Peyer's patch (tissue), 4 donors: ENCODE data around the gene BMP2K. TPM values are rescaled to one million over a fixed set of nuclear protein-coding genes. Genes with fewer than 3 reads are reported as not detected.

Source experiments
- DNase-seq, 3 donors: peaks; one replicate each; pipeline ENCODE4 v3.0.0-alpha.2; 2017 to 2019
- H3K27ac ChIP-seq, 4 donors: fragments of 200-600 bp; sonication (generic); one replicate each; pipeline ENCODE4 v1.5.1; 2016 to 2019
- H3K27me3 ChIP-seq, 2 donors: fragments of 200-600 bp; sonication (generic); one replicate each; pipeline ENCODE4 v1.5.1; 2019
- H3K36me3 ChIP-seq, 3 donors: fragments of 200-600 bp; sonication (generic); one replicate each; pipeline ENCODE4 v1.5.1; 2016 to 2019
- H3K4me1 ChIP-seq, 4 donors: fragments of 200-600 bp; sonication (generic); one replicate each; pipeline ENCODE4 v1.5.1; 2016 to 2019
- H3K4me3 ChIP-seq, 4 donors: fragments of 200-600 bp; sonication (generic); 1 replicate in 3 of 4; 2 replicates in 1 of 4; pipeline ENCODE4 v1.5.1; 2016 to 2019; ENCODE audit warnings: mild to moderate bottlenecking in 1 of 4
- H3K9me3 ChIP-seq, 4 donors: fragments of 200-600 bp; sonication (generic); one replicate each; pipeline ENCODE4 v1.5.1; 2016 to 2019; ENCODE audit warnings: mild to moderate bottlenecking in 1 of 4
- POLR2A ChIP-seq, 2 donors: fragments of 450-650 bp; IDR thresholded peaks; one replicate each; pipeline ENCODE4 v1.5.1; 2017; ENCODE audit warnings: antibody characterized with exemption in 2 of 2, mild to moderate bottlenecking in 2 of 2, moderate library complexity in 2 of 2
- total RNA-seq, 4 donors: library from RNA; depleted of rRNA; stranded (reverse); fragments of >200 nt; gene quantifications; one replicate each; pipeline ENCODE4 v1.1.0, GENCODE V29; 2016
- TF ChIP-seq, protein P1 (sequence below), 6 experiments: fragments of 450-650 bp in 4 of 6; fragments of 200-600 bp in 2 of 6; sonication (generic) in 1 of 6; IDR thresholded peaks; one replicate each; pipeline ENCODE4 v1.5.1; 2017 to 2019; ENCODE audit warnings: antibody characterized with exemption in 6 of 6, mild to moderate bottlenecking in 3 of 6, moderate library complexity in 1 of 6

The BMP2K gene
- total RNA-seq, 4 donors from 2014 or later = 69.5 to 92.4 (median 78.6) TPM

DNA sequence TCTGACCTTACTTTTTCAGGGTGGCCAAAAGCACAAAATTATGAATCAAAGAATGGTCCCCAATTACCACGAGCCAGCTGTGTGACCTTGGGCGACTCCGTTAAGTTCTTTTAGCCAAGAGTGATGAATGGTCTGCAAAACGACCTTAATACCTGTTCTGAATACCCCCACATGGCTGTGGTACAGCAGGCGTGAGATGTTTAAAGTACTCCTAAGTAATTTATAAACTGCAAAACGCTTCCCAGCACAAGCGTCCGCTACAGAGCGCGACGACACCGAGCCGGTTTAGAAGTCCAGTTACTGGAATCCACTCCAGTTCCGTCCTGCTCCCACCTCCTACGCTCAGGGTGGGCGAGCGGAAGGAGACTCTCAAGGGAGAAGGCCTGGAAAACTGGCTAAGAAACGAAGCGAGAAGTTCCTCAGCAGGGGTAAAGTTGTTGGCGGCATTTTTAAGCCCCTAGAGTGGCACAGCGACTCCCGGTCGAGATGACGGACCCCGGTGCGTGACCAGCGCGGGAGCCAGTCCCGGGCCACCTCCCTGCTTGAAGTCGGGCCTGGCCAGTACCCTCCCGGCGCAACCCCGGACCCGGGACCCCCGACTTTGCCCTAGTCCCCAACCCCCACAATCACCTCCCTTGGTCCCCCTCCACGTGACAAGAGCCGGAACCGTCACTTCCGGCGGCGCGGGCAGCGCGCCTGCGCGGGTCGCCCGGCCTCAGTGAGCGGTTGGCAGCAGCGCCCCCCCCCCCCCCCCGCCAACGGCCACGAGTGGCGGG lies 659 bp upstream of the BMP2K start:
- Histone ChIP-seq H3K9me3 (no peaks in the 10 kb centered on the region), H3K36me3 (no peaks in the 10 kb centered on the region), H3K4me1 (peaks cover 0 to 18% (median 4%) of the 10 kb centered on the region in 4 donors), H3K27me3 (no peaks in the 10 kb centered on the region), H3K4me3 (peak overlapping the region; percentile 56 to 98 (median 80)), H3K27ac (peak overlapping the region; percentile 95 to 98 (median 97))
- peak; percentile 20 to 24 for TF ChIP-seq POLR2A (IDR thresholded peaks at IDR 0.05)
- TF ChIP-seq, protein P1, sequence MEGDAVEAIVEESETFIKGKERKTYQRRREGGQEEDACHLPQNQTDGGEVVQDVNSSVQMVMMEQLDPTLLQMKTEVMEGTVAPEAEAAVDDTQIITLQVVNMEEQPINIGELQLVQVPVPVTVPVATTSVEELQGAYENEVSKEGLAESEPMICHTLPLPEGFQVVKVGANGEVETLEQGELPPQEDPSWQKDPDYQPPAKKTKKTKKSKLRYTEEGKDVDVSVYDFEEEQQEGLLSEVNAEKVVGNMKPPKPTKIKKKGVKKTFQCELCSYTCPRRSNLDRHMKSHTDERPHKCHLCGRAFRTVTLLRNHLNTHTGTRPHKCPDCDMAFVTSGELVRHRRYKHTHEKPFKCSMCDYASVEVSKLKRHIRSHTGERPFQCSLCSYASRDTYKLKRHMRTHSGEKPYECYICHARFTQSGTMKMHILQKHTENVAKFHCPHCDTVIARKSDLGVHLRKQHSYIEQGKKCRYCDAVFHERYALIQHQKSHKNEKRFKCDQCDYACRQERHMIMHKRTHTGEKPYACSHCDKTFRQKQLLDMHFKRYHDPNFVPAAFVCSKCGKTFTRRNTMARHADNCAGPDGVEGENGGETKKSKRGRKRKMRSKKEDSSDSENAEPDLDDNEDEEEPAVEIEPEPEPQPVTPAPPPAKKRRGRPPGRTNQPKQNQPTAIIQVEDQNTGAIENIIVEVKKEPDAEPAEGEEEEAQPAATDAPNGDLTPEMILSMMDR (IDR thresholded peaks at IDR 0.05) = no peak
- DNase-seq = peak; percentile 85 to 95 (median 93)

DNA sequence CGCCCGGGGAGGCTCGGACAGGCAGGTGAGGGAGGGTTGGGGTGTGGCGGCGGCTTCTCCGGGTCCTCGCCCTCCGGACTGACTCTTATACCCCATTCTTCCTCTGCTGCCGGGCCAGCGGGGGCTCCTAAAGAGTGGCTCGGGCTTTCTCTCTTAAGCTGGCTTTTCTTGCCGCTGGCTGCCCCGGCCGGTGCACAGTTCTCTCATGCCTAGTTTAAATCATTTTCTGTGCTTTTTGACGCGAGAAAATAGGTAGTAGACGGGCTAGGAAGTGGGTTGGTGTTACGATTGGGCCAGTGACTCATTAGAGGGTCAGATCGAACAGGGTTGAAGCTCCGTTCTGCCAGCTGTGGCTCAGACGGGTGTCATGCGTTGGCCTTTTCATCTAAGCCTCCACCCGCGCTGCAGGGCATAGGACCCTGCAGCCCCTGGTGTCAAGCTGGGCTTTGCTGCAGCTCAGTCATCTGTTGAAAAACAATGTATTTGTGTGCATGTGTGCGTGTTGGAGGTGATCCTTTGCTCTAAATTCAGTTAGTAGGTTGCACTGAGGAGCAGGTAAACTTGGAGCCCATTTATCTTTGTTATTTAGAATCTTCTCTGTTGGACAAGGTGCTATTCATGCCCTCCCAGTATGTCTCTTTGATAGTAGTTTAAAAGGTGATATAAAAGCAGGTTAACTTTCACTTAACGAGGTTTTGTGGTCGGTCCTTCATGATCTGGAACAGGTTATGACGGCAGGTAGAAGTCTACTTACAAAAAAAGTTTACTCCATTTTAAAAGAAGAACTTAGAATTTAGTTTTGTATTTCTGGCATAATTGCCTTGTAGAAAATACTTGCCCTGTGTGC lies 802 bp downstream of the BMP2K start:
- DNase-seq = peak; percentile 60 to 78 (median 67)
- no peaks in the 10 kb centered on the region for H3K27me3 ChIP-seq
- H3K36me3 ChIP-seq = no peaks in the 10 kb centered on the region
- peak overlapping the region; percentile 56 to 98 (median 80) for H3K4me3 ChIP-seq
- peak overlapping the region; percentile 95 to 98 (median 97) for H3K27ac ChIP-seq
- peak in 1 of 2 donors; percentile 31 for TF ChIP-seq POLR2A (IDR thresholded peaks at IDR 0.05)
- TF ChIP-seq, protein P1 (IDR thresholded peaks at IDR 0.05) = no peak
- no peaks in the 10 kb centered on the region for H3K9me3 ChIP-seq
- peaks cover 0 to 23% (median 4%) of the 10 kb centered on the region in 4 donors for H3K4me1 ChIP-seq

DNA sequence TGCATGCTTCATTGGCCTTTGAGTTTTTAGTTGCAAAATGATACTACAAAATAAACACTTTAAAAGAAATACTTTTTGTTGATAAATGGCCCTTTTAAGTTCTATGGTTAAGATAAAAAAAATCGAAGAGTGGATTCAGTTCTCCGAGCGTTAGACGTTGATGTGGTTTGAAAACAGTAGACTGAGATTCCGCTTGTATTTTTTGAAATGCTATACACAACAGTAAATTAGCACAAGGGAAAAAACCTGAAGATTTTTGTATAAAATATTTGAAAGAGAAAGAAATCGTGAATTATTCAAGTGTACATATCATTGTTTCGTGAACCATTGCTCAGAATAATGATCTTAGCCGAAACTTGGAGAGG lies 1.4 kb downstream of the BMP2K start:
- Histone ChIP-seq H3K36me3 (no peaks in the 10 kb centered on the region), H3K4me1 (peaks cover 0 to 23% (median 4%) of the 10 kb centered on the region in 4 donors), H3K27me3 (no peaks in the 10 kb centered on the region), H3K9me3 (no peaks in the 10 kb centered on the region), H3K27ac (peak overlapping the region; percentile 95 to 98 (median 97)), H3K4me3 (peak overlapping the region; percentile 56 to 98 (median 80))
- DNase-seq = no peak
- no peak for TF ChIP-seq POLR2A (IDR thresholded peaks at IDR 0.05)
- TF ChIP-seq, protein P1 (IDR thresholded peaks at IDR 0.05) = no peak

DNA sequence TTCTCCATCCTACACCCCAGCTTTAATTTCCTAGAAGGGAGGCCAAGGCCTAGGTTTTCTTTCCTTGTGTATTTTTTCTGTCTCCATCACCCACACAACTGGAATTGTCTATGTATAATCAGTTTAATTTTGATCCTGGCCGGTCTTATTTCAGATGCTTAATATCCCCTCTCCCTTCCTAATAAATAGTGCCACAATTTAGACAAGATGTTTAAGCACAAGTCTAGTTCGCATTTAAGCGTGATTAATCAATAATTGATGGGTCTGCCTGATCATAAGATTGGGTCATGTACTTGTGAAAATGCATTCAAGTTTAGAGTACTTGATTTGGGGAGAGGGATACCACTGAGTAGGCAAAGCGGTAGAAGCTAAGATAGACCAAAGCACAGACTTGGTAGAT lies 2.4 kb downstream of the BMP2K start:
- H3K27ac ChIP-seq = no peak overlapping the region
- peak overlapping the region in 2 of 4 donors; percentile 20 to 79 for H3K4me3 ChIP-seq
- TF ChIP-seq, protein P1 (IDR thresholded peaks at IDR 0.05) = no peak
- no peak for TF ChIP-seq POLR2A (IDR thresholded peaks at IDR 0.05)
- H3K9me3 ChIP-seq = no peaks in the 10 kb centered on the region
- DNase-seq = no peak
- H3K4me1 ChIP-seq = peaks cover 0 to 25% (median 4%) of the 10 kb centered on the region in 4 donors
- no peaks in the 10 kb centered on the region for H3K36me3 ChIP-seq
- H3K27me3 ChIP-seq = no peaks in the 10 kb centered on the region

DNA sequence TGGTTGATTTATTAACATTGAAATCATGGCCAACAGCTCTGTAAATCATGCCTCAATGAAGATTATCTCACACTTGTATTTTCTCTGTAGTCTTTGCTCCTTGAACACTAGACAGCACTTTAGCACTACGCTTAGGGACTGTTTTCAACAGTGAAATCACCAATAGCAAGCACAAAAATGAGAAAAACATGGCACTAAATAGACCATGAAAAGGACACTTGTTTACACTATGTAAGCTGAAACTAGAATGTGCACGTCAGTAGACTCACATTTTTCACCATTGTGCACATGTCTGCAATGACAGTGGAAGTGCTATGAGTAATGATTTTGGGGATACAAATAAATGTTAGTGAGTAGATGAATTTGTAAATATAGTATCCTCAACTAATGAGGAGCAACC lies 3.1 kb downstream of the BMP2K start:
- H3K27me3 ChIP-seq = no peaks in the 10 kb centered on the region
- no peak overlapping the region for H3K27ac ChIP-seq
- H3K36me3 ChIP-seq = no peaks in the 10 kb centered on the region
- H3K9me3 ChIP-seq = no peaks in the 10 kb centered on the region
- H3K4me1 ChIP-seq = peaks cover 0 to 27% (median 4%) of the 10 kb centered on the region in 4 donors
- H3K4me3 ChIP-seq = peak overlapping the region in 1 of 4 donors; percentile 79
- TF ChIP-seq, protein P1 (IDR thresholded peaks at IDR 0.05) = no peak
- no peak for TF ChIP-seq POLR2A (IDR thresholded peaks at IDR 0.05)
- no peak for DNase-seq
